Panc1 (cell line): ENCODE results near the gene SKP1.

Source experiments
- CTCF ChIP-seq: fragments of 450-650 bp; IDR thresholded peaks from 2 replicates; pipeline ENCODE4 v1.5.1; 2017; ENCODE audit warnings: mild to moderate bottlenecking
- POLR2AphosphoS5 ChIP-seq: IDR thresholded peaks from 2 replicates; pipeline ENCODE4 v1.6.1; 2012; ENCODE audit warnings: mild to moderate bottlenecking, low read depth, low read length, moderate library complexity
- REST ChIP-seq, 2 experiments: IDR thresholded peaks; 2 replicates each; pipeline ENCODE4 v1.6.1; 2011 to 2012; ENCODE audit warnings: low read depth in 2 of 2, control low read depth in 1 of 2, low read length in 1 of 2, mild to moderate bottlenecking in 1 of 2, moderate library complexity in 1 of 2; ENCODE audit not compliant: insufficient read depth in 1 of 2
- SIN3A ChIP-seq: IDR thresholded peaks from 2 replicates; pipeline ENCODE4 v1.6.1; 2012; ENCODE audit warnings: low read depth, mild to moderate bottlenecking, low read length, moderate library complexity, borderline replicate concordance; ENCODE audit not compliant: insufficient read depth

- TF ChIP-seq CTCF (no peak), REST (IDR thresholded peaks at IDR 0.05; ENCODE audit: insufficient read depth in 1 of 2, low read depth in 2 of 2, low read length in 1 of 2) (no peak), SIN3A (no peak), POLR2AphosphoS5 (no peak)
Measured at GRCh38 chr5:134203630-134204029, 26.9 kb upstream of the SKP1 start.
